Fibroblast of skin of left biceps (primary cell): ENCODE data around the gene MRPL44.

Source experiments
- DNase-seq, 2 experiments: peaks; one replicate each; pipeline ENCODE4 v3.0.0-alpha.2; 2013; ENCODE audit warnings: low read depth in 2 of 2

MRPL44 gene

GRCh38 chr2:223957092-223957851 lies at the start of gene MRPL44:
TSS of gene MRPL44 (plus strand) at chr2:223957463. CDS start at chr2:223957473, 10 bp downstream.
- DNase-seq, result peak; percentile 85 to 86

GRCh38 chr2:223908304-223908998 lies 48.8 kb upstream of the MRPL44 start:
- DNase-seq, result no peak

GRCh38 chr2:223909001-223909741 lies 48.1 kb upstream of the MRPL44 start:
- DNase-seq, result no peak

GRCh38 chr2:223914324-223914723 lies 42.9 kb upstream of the MRPL44 start:
- DNase-seq, result no peak

GRCh38 chr2:223915071-223915470 lies 42.2 kb upstream of the MRPL44 start:
- DNase-seq, result no peak

GRCh38 chr2:223916181-223916920 lies 40.9 kb upstream of the MRPL44 start:
- DNase-seq, result no peak

GRCh38 chr2:223918671-223919134 lies 38.6 kb upstream of the MRPL44 start:
- no peak for DNase-seq

GRCh38 chr2:223920109-223920508 lies 37.2 kb upstream of the MRPL44 start:
- DNase-seq, result no peak

- no peak for DNase-seq
Observed at GRCh38 chr2:223921204-223921603, 36.1 kb upstream of the MRPL44 start.

- no peak for DNase-seq
Observed at GRCh38 chr2:223922308-223922707, 35.0 kb upstream of the MRPL44 start.

- peak in 1 of 2 experiments; percentile 35 for DNase-seq
Observed at GRCh38 chr2:223923976-223924375, 33.3 kb upstream of the MRPL44 start.

GRCh38 chr2:223925106-223925505 lies 32.2 kb upstream of the MRPL44 start:
- peak in 1 of 2 experiments; percentile 35 for DNase-seq

GRCh38 chr2:223928113-223929006 lies 28.9 kb upstream of the MRPL44 start:
- DNase-seq, result no peak

- no peak for DNase-seq
Observed at GRCh38 chr2:223929571-223930102, 27.6 kb upstream of the MRPL44 start.

GRCh38 chr2:223930103-223930976 lies 26.9 kb upstream of the MRPL44 start:
- DNase-seq, result no peak

- DNase-seq, result no peak
Observed at GRCh38 chr2:223932816-223933800, 24.2 kb upstream of the MRPL44 start.

- no peak for DNase-seq
Observed at GRCh38 chr2:223934870-223935269, 22.4 kb upstream of the MRPL44 start.
